OCI-LY1 (cell line): Measurements from ENCODE around the gene CBR4.

Experiments used
- CTCF ChIP-seq: fragments of 200-600 bp; sonication (generic), shearing (Covaris generic); IDR thresholded peaks from 2 replicates; pipeline ENCODE4 v1.5.1; 2017; ENCODE audit warnings: mild to moderate bottlenecking, antibody characterized with exemption, low read length, moderate library complexity, mixed read lengths
- EZH2 ChIP-seq: fragments of 200-600 bp; sonication (generic), shearing (Covaris generic); IDR thresholded peaks from 2 replicates; pipeline ENCODE4 v1.8.0; 2017; ENCODE audit warnings: borderline replicate concordance, mixed run types, mild to moderate bottlenecking, antibody characterized with exemption, low read length, moderate library complexity, mixed read lengths

- no peak for TF ChIP-seq CTCF
- TF ChIP-seq EZH2 = no peak
These were observed 21.3 kb upstream of the CBR4 start for GRCh38 chr4:169031392-169031791.
